Loucy (cell line): ENCODE data around the gene APOC3.

Experiments used
- CTCF ChIP-seq: fragments of 200-600 bp; sonication (generic); conservative IDR thresholded peaks from 2 replicates; pipeline ENCODE4 v1.5.1; 2014; ENCODE audit warnings: mild to moderate bottlenecking, antibody characterized with exemption, low read length
- EZH2phosphoT487 ChIP-seq: fragments of 200-600 bp; IDR thresholded peaks from 2 replicates; pipeline ENCODE4 v1.6.1; 2018; ENCODE audit warnings: antibody characterized with exemption, mild to moderate bottlenecking, moderate library complexity, borderline replicate concordance

DNA sequence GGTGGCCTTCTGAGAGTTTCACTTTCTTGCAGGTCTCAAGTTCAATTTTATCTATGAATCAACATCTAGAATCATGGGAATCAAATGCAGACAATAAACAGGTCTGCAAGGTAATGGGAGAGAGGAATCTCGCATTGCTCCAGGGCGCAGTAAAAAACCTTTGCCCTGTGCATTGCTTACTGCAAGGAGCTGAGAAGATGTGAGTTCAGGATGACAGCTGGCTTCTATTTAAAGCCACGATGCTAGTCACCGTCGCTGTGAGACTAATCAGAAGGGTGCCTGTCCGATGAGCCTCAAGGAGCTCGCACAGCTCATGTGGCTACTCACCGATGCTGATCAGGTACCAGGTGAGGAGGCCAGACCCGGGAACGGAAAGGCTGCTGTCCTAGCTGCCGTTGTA, 37.9 kb downstream of the APOC3 start:
- TF ChIP-seq CTCF (no peak), EZH2phosphoT487 (no peak)
